Chondrocyte (in vitro differentiated cells): ENCODE results near the gene OR2L13. TPM values are rescaled to one million over a fixed set of nuclear protein-coding genes. Genes with fewer than 3 reads are reported as not detected.

Experiments
- DNase-seq: peaks from one replicate; pipeline ENCODE4 v3.0.0; 2021; ENCODE audit warnings: mixed read lengths, low spot score
- H3K27ac Mint-ChIP-seq: one replicate; pipeline ENCODE4 v1.8.0; 2021; ENCODE audit warnings: mild to moderate bottlenecking, moderate library complexity, mixed read lengths; ENCODE audit not compliant: unreplicated experiment
- H3K27me3 Mint-ChIP-seq: 2 replicates; pipeline ENCODE4 v1.8.0; 2021; ENCODE audit warnings: low read depth, mixed read lengths
- H3K36me3 Mint-ChIP-seq: 2 replicates; pipeline ENCODE4 v1.8.0; 2021; ENCODE audit warnings: low read depth, mixed read lengths
- H3K4me1 Mint-ChIP-seq: 2 replicates; pipeline ENCODE4 v1.8.0; 2021; ENCODE audit warnings: low read depth, mild to moderate bottlenecking, mixed read lengths
- H3K4me3 Mint-ChIP-seq: one replicate; pipeline ENCODE4 v1.8.0; 2021; ENCODE audit warnings: mild to moderate bottlenecking, moderate library complexity, mixed read lengths; ENCODE audit not compliant: unreplicated experiment
- H3K9me3 Mint-ChIP-seq: 2 replicates; pipeline ENCODE4 v1.8.0; 2021; ENCODE audit warnings: low read depth, mixed read lengths
- total RNA-seq: library from RNA; stranded (reverse); gene quantifications from 3 replicates; pipeline ENCODE4 v1.2.1, GENCODE V29; 2021
- TF ChIP-seq, protein P1 (sequence below): fragments of 200-600 bp; sonication (generic); IDR thresholded peaks from 2 replicates; pipeline ENCODE4 v1.5.0; 2021; ENCODE audit warnings: antibody characterized with exemption, mild to moderate bottlenecking, moderate library complexity

The OR2L13 gene
- total RNA-seq, 1 donor from 2014 or later: not detected

DNA sequence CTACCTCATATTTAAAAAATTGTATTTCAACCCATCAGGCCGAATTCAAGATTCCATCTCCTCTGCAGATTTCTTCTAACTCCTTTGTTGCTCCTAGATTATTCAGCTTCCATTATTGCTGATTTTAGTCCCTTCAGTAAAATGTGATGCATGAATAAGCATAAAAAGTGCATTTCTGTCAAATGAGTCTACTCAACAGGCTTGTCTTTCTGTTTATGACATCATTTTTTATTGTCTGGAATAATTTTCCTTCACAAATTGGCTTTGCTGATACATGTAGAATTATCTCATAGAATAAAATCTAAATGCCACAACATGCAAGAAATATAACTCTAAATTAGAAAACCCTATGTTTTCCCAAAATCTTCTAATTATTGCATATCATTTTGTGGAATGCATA is 48.3 kb downstream of the OR2L13 start:
- Mint-ChIP-seq H3K27me3 (no peaks in the 10 kb centered on the region), H3K4me3 (no peak overlapping the region), H3K36me3 (no peaks in the 10 kb centered on the region), H3K27ac (no peak overlapping the region), H3K9me3 (peaks cover 54% of the 10 kb centered on the region), H3K4me1 (no peaks in the 10 kb centered on the region)
- TF ChIP-seq, protein P1, sequence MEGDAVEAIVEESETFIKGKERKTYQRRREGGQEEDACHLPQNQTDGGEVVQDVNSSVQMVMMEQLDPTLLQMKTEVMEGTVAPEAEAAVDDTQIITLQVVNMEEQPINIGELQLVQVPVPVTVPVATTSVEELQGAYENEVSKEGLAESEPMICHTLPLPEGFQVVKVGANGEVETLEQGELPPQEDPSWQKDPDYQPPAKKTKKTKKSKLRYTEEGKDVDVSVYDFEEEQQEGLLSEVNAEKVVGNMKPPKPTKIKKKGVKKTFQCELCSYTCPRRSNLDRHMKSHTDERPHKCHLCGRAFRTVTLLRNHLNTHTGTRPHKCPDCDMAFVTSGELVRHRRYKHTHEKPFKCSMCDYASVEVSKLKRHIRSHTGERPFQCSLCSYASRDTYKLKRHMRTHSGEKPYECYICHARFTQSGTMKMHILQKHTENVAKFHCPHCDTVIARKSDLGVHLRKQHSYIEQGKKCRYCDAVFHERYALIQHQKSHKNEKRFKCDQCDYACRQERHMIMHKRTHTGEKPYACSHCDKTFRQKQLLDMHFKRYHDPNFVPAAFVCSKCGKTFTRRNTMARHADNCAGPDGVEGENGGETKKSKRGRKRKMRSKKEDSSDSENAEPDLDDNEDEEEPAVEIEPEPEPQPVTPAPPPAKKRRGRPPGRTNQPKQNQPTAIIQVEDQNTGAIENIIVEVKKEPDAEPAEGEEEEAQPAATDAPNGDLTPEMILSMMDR: no peak
- no peak for DNase-seq

DNA sequence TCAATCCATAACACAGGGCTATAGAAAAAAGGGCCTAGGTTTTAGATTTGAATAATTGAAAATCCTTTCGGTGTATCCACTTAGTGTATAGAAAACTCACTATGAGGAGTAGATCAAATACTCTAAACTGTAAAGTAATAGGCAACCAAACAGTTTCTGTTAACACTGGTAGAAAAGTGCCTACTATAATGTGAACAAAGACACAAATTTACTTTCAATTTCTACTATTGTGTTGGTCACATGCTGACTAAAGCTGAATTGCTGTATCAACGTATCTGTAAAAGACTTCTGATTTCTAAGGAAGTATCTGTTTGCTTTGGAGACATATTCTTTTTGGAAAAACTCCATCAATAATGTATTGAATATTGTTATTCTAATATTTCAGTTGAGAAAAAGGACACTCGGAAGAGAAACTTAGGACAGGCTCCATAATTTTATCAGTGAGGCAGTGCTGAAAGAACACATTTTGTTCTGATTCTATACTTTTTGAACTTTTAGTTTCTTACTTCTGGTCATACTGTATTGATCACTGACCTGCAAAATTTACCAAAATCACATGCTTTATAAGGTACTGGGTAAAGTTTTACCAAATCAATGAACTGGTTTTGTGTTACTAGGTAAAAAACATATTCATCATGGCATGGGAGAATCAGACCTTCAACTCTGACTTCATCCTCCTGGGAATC is 49.7 kb downstream of the OR2L13 start, which contains the start of gene OR2M5:
TSS of gene OR2M5 (plus strand) at position 636 of the 686 bp plus-strand sequence. CDS start at position 636, 0 bp downstream.
- no peaks in the 10 kb centered on the region for H3K36me3 Mint-ChIP-seq
- H3K9me3 Mint-ChIP-seq: peaks cover 65% of the 10 kb centered on the region
- no peaks in the 10 kb centered on the region for H3K4me1 Mint-ChIP-seq
- TF ChIP-seq, protein P1: no peak
- no peak for DNase-seq
- H3K4me3 Mint-ChIP-seq: no peak within 1 kb of the TSS
- no peak within 1 kb of the TSS for H3K27ac Mint-ChIP-seq
- H3K27me3 Mint-ChIP-seq: no peaks in the 10 kb centered on the region

Other genes with a start within 250 kb of the OR2L13 start
- 0.41 to 1.7 TPM (median 0.70 TPM) in 3 replicates for gene TRIM58, start 238.0 kb upstream of the OR2L13 start, total RNA-seq
- gene OR2W3, start 199.6 kb upstream of the OR2L13 start, total RNA-seq: 0.75 TPM in 1 of 3 replicates, not detected in the others
- not detected in 3 replicates for gene OR2T8, start 174.9 kb upstream of the OR2L13 start, total RNA-seq
- not detected in 3 replicates for gene OR2AJ1, start 170.3 kb upstream of the OR2L13 start, total RNA-seq
- not detected in 3 replicates for gene OR2L8, start 146.3 kb upstream of the OR2L13 start, total RNA-seq
- not detected in 3 replicates for gene OR2AK2, start 130.0 kb upstream of the OR2L13 start, total RNA-seq
- not detected in 3 replicates for gene OR2L5, start 81.5 kb upstream of the OR2L13 start, total RNA-seq
- 0.07 TPM in 1 of 3 replicates, not detected in the others for gene OR2L2, start 65.1 kb upstream of the OR2L13 start, total RNA-seq
- gene OR2L3, start 48.3 kb upstream of the OR2L13 start, total RNA-seq: not detected in 3 replicates
- not detected in 3 replicates for gene OR2M5, start 50.0 kb downstream of the OR2L13 start, total RNA-seq
- not detected in 3 replicates for gene OR2M2, start 79.6 kb downstream of the OR2L13 start, total RNA-seq
- not detected in 3 replicates for gene OR2M3, start 102.1 kb downstream of the OR2L13 start, total RNA-seq
- not detected in 3 replicates for gene OR2M4, start 136.2 kb downstream of the OR2L13 start, total RNA-seq
- not detected in 3 replicates for gene OR2T33, start 182.8 kb downstream of the OR2L13 start, total RNA-seq
- not detected in 3 replicates for gene OR2T12, start 208.2 kb downstream of the OR2L13 start, total RNA-seq
- not detected in 3 replicates for gene OR2M7, start 229.4 kb downstream of the OR2L13 start, total RNA-seq